Femur (tissue), 1 donor: ENCODE results near the gene BPIFB4.
A peak's percentile ranks its signal among the peaks of the same experiment; 100 is the strongest.
"Not testable (repeated sequence)": the region's sequence is repeated elsewhere in the genome, so short reads cannot be mapped to it uniquely, and the experiment has no call there.

Source experiments
- DNase-seq: peaks from one replicate; pipeline ENCODE4 v3.0.0-alpha.2; 2017

BPIFB4 gene

GRCh38 chr20:33079259-33079658, at the start of gene BPIFB4:
BPIFB4 (plus strand) TSS chr20:33079643; CDS start chr20:33081527, 1,884 bp downstream.
- DNase-seq = peak; percentile 41

- DNase-seq = no peak
Measured at GRCh38 chr20:33030076-33030475, 49.4 kb upstream of the BPIFB4 start.

GRCh38 chr20:33030569-33030968, 48.9 kb upstream of the BPIFB4 start:
- no peak for DNase-seq

- DNase-seq = no peak
Measured at GRCh38 chr20:33031531-33031930, 47.9 kb upstream of the BPIFB4 start, which contains the start of gene BPIFB6. BPIFB6 (plus strand) TSS chr20:33031648; CDS start chr20:33031648, 0 bp downstream.

- no peak for DNase-seq
Measured at GRCh38 chr20:33032555-33032954, 46.9 kb upstream of the BPIFB4 start.

- DNase-seq = no peak
Measured at GRCh38 chr20:33033381-33033780, 46.1 kb upstream of the BPIFB4 start.

- no peak for DNase-seq
Measured at GRCh38 chr20:33034115-33034514, 45.3 kb upstream of the BPIFB4 start.

- no peak for DNase-seq
Measured at GRCh38 chr20:33034901-33035492, 44.4 kb upstream of the BPIFB4 start.

- no peak for DNase-seq
Measured at GRCh38 chr20:33037456-33037855, 42.0 kb upstream of the BPIFB4 start.

GRCh38 chr20:33038243-33038642, 41.2 kb upstream of the BPIFB4 start:
- no peak for DNase-seq

- no peak for DNase-seq
Measured at GRCh38 chr20:33042430-33042829, 37.0 kb upstream of the BPIFB4 start.

- no peak for DNase-seq
Measured at GRCh38 chr20:33042983-33043730, 36.3 kb upstream of the BPIFB4 start.

- DNase-seq = no peak
Measured at GRCh38 chr20:33043731-33044181, 35.7 kb upstream of the BPIFB4 start.

- not testable (repeated sequence) for DNase-seq
Measured at GRCh38 chr20:33045129-33045721, 34.2 kb upstream of the BPIFB4 start.

GRCh38 chr20:33046412-33046811, 33.0 kb upstream of the BPIFB4 start:
- no peak for DNase-seq

GRCh38 chr20:33051333-33051732, 28.1 kb upstream of the BPIFB4 start:
- no peak for DNase-seq

- no peak for DNase-seq
Measured at GRCh38 chr20:33053291-33054106, 25.9 kb upstream of the BPIFB4 start, which contains the start of gene BPIFB3. BPIFB3 (plus strand) TSS chr20:33053903; CDS start chr20:33055436, 1,533 bp downstream.

- DNase-seq = no peak
Measured at GRCh38 chr20:33054381-33054780, 25.1 kb upstream of the BPIFB4 start.

- no peak for DNase-seq
Measured at GRCh38 chr20:33054791-33055190, 24.7 kb upstream of the BPIFB4 start.

- no peak for DNase-seq
Measured at GRCh38 chr20:33059136-33059535, 20.3 kb upstream of the BPIFB4 start.

- DNase-seq = no peak
Measured at GRCh38 chr20:33059741-33060390, 19.6 kb upstream of the BPIFB4 start.

GRCh38 chr20:33061658-33062028, 17.8 kb upstream of the BPIFB4 start:
- DNase-seq = peak; percentile 39
